Fibroblast of lung (primary cell): ENCODE measurements around the gene GTF3C1. TPM values are rescaled to one million over a fixed set of nuclear protein-coding genes. Genes with fewer than 3 reads are reported as not detected.

Source experiments
- DNase-seq, 2 donors: peaks; one replicate each; pipeline versions ENCODE4 v3.0.0 to v3.0.0-alpha.2; 2010; ENCODE audit warnings: low read depth in 2 of 2
- H2AFZ ChIP-seq: 2 replicates; pipeline ENCODE4 v1.5.1; 2012; ENCODE audit warnings: low read length, control low read depth, inconsistent platforms
- H3K27ac ChIP-seq: 2 replicates; pipeline ENCODE4 v1.5.1; 2011; ENCODE audit warnings: low read length, control low read depth; ENCODE audit not compliant: insufficient read depth
- H3K27me3 ChIP-seq: 2 replicates; pipeline ENCODE4 v1.5.1; 2011; ENCODE audit warnings: mild to moderate bottlenecking, low read length; ENCODE audit not compliant: control insufficient read depth, insufficient read depth
- H3K36me3 ChIP-seq: 2 replicates; pipeline ENCODE4 v1.5.1; 2011; ENCODE audit warnings: low read length; ENCODE audit not compliant: control insufficient read depth, insufficient read depth
- H3K4me1 ChIP-seq: 2 replicates; pipeline ENCODE4 v1.5.1; 2011; ENCODE audit warnings: low read length; ENCODE audit not compliant: control insufficient read depth, insufficient read depth; ENCODE audit errors: extremely low read depth
- H3K4me2 ChIP-seq: 2 replicates; pipeline ENCODE4 v1.5.1; 2011; ENCODE audit warnings: low read length, control low read depth; ENCODE audit not compliant: insufficient read depth; ENCODE audit errors: extremely low read depth
- H3K4me3 ChIP-seq, 4 experiments: fragments of 200-600 bp in 1 of 4; sonication (generic) in 1 of 4; replicated peaks in 1 of 4; 2 replicates each; pipeline ENCODE4 v1.5.1; 2011 to 2016; ENCODE audit warnings: low read length in 4 of 4, low read depth in 3 of 4, mild to moderate bottlenecking in 3 of 4, control low read depth in 2 of 4, inconsistent platforms in 1 of 4, mixed read lengths in 1 of 4; ENCODE audit not compliant: insufficient read depth in 1 of 4; ENCODE audit errors: control extremely low read depth in 1 of 4
- H3K79me2 ChIP-seq: 2 replicates; pipeline ENCODE4 v1.5.1; 2012; ENCODE audit warnings: mild to moderate bottlenecking, low read length, inconsistent platforms; ENCODE audit not compliant: control insufficient read depth, insufficient read depth
- H3K9ac ChIP-seq: 2 replicates; pipeline ENCODE4 v1.5.1; 2011; ENCODE audit warnings: mild to moderate bottlenecking, low read length, control low read depth; ENCODE audit not compliant: insufficient read depth
- H3K9me3 ChIP-seq: 2 replicates; pipeline ENCODE4 v1.5.1; 2012; ENCODE audit warnings: low read depth, low read length; ENCODE audit not compliant: control insufficient read depth, insufficient read depth
- H4K20me1 ChIP-seq: 2 replicates; pipeline ENCODE4 v1.5.1; 2011; ENCODE audit warnings: low read length; ENCODE audit not compliant: control insufficient read depth, insufficient read depth; ENCODE audit errors: extremely low read depth
- EZH2 ChIP-seq: IDR thresholded peaks from 2 replicates; pipeline ENCODE4 v1.5.1; 2012; ENCODE audit warnings: low read length, control low read depth, mild to moderate bottlenecking; ENCODE audit errors: missing control alignments
- polyA plus RNA-seq, 2 donors: library from polyadenylated mRNA; depleted of rRNA in 1 of 2; stranded (reverse) in 1 of 2; unstranded in 1 of 2; fragments of >200 nt; gene quantifications; 2 replicates each; pipeline ENCODE4 v1.2.1, GENCODE V29; 2011 to 2012; ENCODE audit warnings: missing spikeins in 1 of 2
- total RNA-seq: library from RNA; depleted of rRNA; stranded (reverse); fragments of >200 nt; gene quantifications from 2 replicates; pipeline ENCODE4 v1.2.1, GENCODE V29; 2014
- TF ChIP-seq, protein P1 (sequence below), 2 donors: IDR thresholded peaks in 1 of 2; conservative IDR thresholded peaks in 1 of 2; 1 replicate in 1 of 2; 2 replicates in 1 of 2; pipeline ENCODE4 v1.5.1; 2011 to 2012; ENCODE audit warnings: low read length in 2 of 2, control low read depth in 1 of 2, inconsistent platforms in 1 of 2, low read depth in 1 of 2, mild to moderate bottlenecking in 1 of 2

The GTF3C1 gene
- total and polyA plus RNA-seq, 2 donors (not counting 1 experiment from before 2014, with no cell fraction given) = 20.1 to 75.3 TPM

DNA sequence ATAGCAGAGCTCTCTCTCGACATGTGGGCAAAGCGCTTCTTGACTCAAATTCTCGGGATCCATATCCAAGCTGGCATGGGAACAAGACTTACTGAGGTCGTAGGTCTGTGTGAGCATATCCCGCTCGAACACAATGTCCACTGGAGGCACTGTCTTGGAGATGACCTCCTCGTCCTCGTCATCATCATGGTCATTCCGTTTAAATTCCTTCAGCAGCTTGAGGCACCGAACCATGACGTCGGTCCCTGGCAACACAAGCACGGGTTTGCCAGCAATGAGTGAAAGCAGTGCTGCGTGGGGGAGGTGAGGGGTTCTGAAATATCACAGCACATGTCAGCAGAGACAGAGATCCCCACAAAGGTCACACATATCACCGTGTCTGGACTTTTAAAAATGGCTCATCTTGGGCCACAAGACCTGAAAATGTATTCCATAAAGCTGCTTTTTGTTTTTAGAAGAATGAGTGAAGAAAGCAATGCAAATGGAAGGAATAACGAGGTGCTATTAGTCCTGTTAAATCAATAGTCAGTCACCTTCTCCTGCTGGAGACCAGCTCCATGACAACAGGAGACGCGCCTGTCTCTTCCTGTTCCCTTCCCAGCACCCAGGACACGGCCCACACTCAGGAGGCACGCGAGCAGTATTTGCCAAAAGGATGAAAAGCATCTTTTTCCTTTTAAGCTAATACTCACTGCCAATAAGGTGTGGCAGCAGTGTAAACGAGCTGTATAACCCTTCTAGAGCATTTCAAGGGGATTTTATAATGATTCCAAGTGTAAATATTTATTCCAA is 37.9 kb downstream of the GTF3C1 start:
- TF ChIP-seq, protein P1, sequence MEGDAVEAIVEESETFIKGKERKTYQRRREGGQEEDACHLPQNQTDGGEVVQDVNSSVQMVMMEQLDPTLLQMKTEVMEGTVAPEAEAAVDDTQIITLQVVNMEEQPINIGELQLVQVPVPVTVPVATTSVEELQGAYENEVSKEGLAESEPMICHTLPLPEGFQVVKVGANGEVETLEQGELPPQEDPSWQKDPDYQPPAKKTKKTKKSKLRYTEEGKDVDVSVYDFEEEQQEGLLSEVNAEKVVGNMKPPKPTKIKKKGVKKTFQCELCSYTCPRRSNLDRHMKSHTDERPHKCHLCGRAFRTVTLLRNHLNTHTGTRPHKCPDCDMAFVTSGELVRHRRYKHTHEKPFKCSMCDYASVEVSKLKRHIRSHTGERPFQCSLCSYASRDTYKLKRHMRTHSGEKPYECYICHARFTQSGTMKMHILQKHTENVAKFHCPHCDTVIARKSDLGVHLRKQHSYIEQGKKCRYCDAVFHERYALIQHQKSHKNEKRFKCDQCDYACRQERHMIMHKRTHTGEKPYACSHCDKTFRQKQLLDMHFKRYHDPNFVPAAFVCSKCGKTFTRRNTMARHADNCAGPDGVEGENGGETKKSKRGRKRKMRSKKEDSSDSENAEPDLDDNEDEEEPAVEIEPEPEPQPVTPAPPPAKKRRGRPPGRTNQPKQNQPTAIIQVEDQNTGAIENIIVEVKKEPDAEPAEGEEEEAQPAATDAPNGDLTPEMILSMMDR (conservative IDR thresholded peaks at IDR 0.05 in 1 of 2, IDR thresholded peaks at IDR 0.05 in 1 of 2; ENCODE audit: low read depth in 1 of 2, low read length in 2 of 2) = no peak
- TF ChIP-seq EZH2 = no peak
- Histone ChIP-seq H3K27me3 (no peaks in the 10 kb centered on the region), H4K20me1 (no peaks in the 10 kb centered on the region), H3K4me3 (no peak overlapping the region), H3K79me2 (no peaks in the 10 kb centered on the region), H3K4me2 (no peak overlapping the region), H3K27ac (no peak overlapping the region), H2AFZ (no peak overlapping the region), H3K9ac (no peak overlapping the region), H3K36me3 (peaks cover 18% of the 10 kb centered on the region), H3K4me1 (no peaks in the 10 kb centered on the region), H3K9me3 (no peaks in the 10 kb centered on the region)
- DNase-seq = no peak

DNA sequence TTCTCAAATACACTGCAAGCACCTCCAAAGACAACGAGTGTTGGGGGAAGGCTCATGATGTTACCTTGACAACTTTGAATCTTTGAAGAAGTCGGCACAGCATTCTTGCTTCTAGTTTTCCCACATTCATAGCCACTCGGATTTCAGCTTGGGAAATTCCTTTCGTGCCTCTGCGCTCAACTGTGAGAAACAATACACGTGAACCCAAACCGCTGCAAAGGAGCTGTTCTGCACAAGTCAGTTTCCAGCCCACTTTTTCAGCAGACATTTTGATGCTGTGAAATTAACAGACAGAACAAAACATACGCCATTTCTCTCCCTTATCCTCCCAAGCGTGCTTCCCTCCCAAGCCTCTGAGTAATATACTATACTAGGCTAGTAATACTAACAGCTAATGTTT is 41.2 kb downstream of the GTF3C1 start:
- H3K79me2 ChIP-seq = no peaks in the 10 kb centered on the region
- no peaks in the 10 kb centered on the region for H3K9me3 ChIP-seq
- no peak overlapping the region for H3K4me3 ChIP-seq
- H3K36me3 ChIP-seq = peaks cover 23% of the 10 kb centered on the region
- H3K4me1 ChIP-seq = no peaks in the 10 kb centered on the region
- TF ChIP-seq, protein P1 (conservative IDR thresholded peaks at IDR 0.05 in 1 of 2, IDR thresholded peaks at IDR 0.05 in 1 of 2; ENCODE audit: low read depth in 1 of 2, low read length in 2 of 2) = no peak
- no peak for TF ChIP-seq EZH2
- no peak for DNase-seq
- H3K27me3 ChIP-seq = no peaks in the 10 kb centered on the region
- no peak overlapping the region for H3K27ac ChIP-seq
- no peaks in the 10 kb centered on the region for H4K20me1 ChIP-seq
- H3K9ac ChIP-seq = no peak overlapping the region
- no peak overlapping the region for H2AFZ ChIP-seq
- H3K4me2 ChIP-seq = no peak overlapping the region

DNA sequence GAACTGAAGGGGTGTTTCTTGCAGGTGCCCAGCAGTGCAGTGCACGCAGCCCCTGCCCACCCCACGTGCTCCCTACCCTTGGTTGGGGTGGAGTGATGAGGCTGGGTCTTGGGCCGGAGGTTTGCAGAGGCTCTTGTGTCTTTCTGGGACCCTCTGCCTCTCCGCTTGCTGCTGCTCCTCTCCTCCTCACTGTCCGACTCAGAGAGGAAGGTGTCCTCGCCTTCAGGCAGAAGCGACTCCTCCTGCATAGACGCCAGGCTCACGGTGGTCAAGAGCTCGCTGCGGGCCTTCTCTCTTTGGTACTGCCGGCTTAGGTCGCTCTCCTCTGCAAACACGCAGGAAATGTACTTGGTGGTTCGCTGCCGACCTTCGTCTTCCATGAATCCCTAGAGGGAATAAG is 42.9 kb downstream of the GTF3C1 start:
- no peak for DNase-seq
- Histone ChIP-seq H3K36me3 (peaks cover 22% of the 10 kb centered on the region), H3K4me1 (no peaks in the 10 kb centered on the region)

More for the DNA sequence above, 42.9 kb downstream of the GTF3C1 start:
- H2AFZ ChIP-seq = no peak overlapping the region
- no peak overlapping the region for H3K4me2 ChIP-seq
- H4K20me1 ChIP-seq = no peaks in the 10 kb centered on the region
- no peak overlapping the region for H3K9ac ChIP-seq
- H3K27ac ChIP-seq = no peak overlapping the region
- no peaks in the 10 kb centered on the region for H3K27me3 ChIP-seq
- no peaks in the 10 kb centered on the region for H3K9me3 ChIP-seq
- H3K4me3 ChIP-seq = no peak overlapping the region
- TF ChIP-seq EZH2 = no peak
- TF ChIP-seq, protein P1 (conservative IDR thresholded peaks at IDR 0.05 in 1 of 2, IDR thresholded peaks at IDR 0.05 in 1 of 2; ENCODE audit: low read depth in 1 of 2, low read length in 2 of 2) = no peak
- H3K79me2 ChIP-seq = no peaks in the 10 kb centered on the region
